ENCODE data around the gene MEGF11. TPM values are rescaled to one million over a fixed set of nuclear protein-coding genes. Genes with fewer than 3 reads are reported as not detected.
"Not testable (repeated sequence)": the region's sequence is repeated elsewhere in the genome, so short reads cannot be mapped to it uniquely, and the experiment has no call there.

MEGF11 gene
- total RNA-seq, 2 experiments from 2014 or later = not detected

GRCh38 chr15:66269326-66270090 is 16.0 kb upstream of the MEGF11 start:
- POLR2A ChIA-PET = no interaction called here
- no peak for DNase-seq
- CTCF ChIA-PET = no interaction called here
- H3K27ac Mint-ChIP-seq = no peak overlapping the region
- peaks cover 13% of the 10 kb centered on the region for H3K27me3 Mint-ChIP-seq (ENCODE audit: low read depth)
- peaks cover 1% of the 10 kb centered on the region for H3K4me1 Mint-ChIP-seq (ENCODE audit: low read depth)
- no peak for ATAC-seq
- H3K36me3 Mint-ChIP-seq (ENCODE audit: low read depth) = no peaks in the 10 kb centered on the region
- no peaks in the 10 kb centered on the region for H3K9me3 Mint-ChIP-seq (ENCODE audit: insufficient read depth)
- no peak overlapping the region for H3K4me3 Mint-ChIP-seq

- Mint-ChIP-seq H3K36me3 (ENCODE audit: low read depth) (peaks cover 2% of the 10 kb centered on the region), H3K9me3 (ENCODE audit: insufficient read depth) (no peaks in the 10 kb centered on the region), H3K27ac (no peak overlapping the region), H3K4me1 (ENCODE audit: low read depth) (no peaks in the 10 kb centered on the region), H3K27me3 (ENCODE audit: low read depth) (peaks cover 28% of the 10 kb centered on the region), H3K4me3 (no peak overlapping the region)
- no peak for ATAC-seq
- CTCF ChIA-PET = no interaction called here
- no peak for DNase-seq
- POLR2A ChIA-PET = no interaction called here
Measured at GRCh38 chr15:66264859-66265513, 11.4 kb upstream of the MEGF11 start.

- CTCF ChIA-PET = interaction anchor here (0.9 kb wide), 1 partner anchor 9 kb away, joined by 3 read pairs; no protein-coding TSS in a partner anchor
- H3K4me1 Mint-ChIP-seq (ENCODE audit: low read depth); H3K9me3 Mint-ChIP-seq (ENCODE audit: insufficient read depth); ATAC-seq; DNase-seq; POLR2A ChIA-PET; H3K36me3 Mint-ChIP-seq (ENCODE audit: low read depth); H3K4me3 Mint-ChIP-seq; H3K27ac Mint-ChIP-seq: not testable (repeated sequence)
- H3K27me3 Mint-ChIP-seq (ENCODE audit: low read depth) = peaks cover 31% of the 10 kb centered on the region
Measured at GRCh38 chr15:66262837-66263236, 9.3 kb upstream of the MEGF11 start.

- Mint-ChIP-seq H3K36me3 (ENCODE audit: low read depth) (peaks cover 2% of the 10 kb centered on the region), H3K4me3 (no peak overlapping the region), H3K9me3 (ENCODE audit: insufficient read depth) (no peaks in the 10 kb centered on the region), H3K4me1 (ENCODE audit: low read depth) (no peaks in the 10 kb centered on the region), H3K27ac (no peak overlapping the region), H3K27me3 (ENCODE audit: low read depth) (peaks cover 41% of the 10 kb centered on the region)
- ChIA-PET CTCF (no interaction called here), POLR2A (no interaction called here)
- ATAC-seq (no peak), DNase-seq (no peak)
Measured at GRCh38 chr15:66261056-66261455, 7.5 kb upstream of the MEGF11 start.

GRCh38 chr15:66256692-66257091 is 3.1 kb upstream of the MEGF11 start:
- CTCF ChIA-PET = no interaction called here
- POLR2A ChIA-PET = interaction anchor here (0.9 kb wide), 1 partner anchor 74 kb away, joined by 3 read pairs; no protein-coding TSS in a partner anchor
- ATAC-seq = no peak

GRCh38 chr15:66254951-66255676 is 1.6 kb upstream of the MEGF11 start:
- H3K27me3 Mint-ChIP-seq (ENCODE audit: low read depth) = peaks cover 67% of the 10 kb centered on the region
- H3K27ac Mint-ChIP-seq = no peak overlapping the region
- DNase-seq (no peak), ATAC-seq (no peak)
- no peak overlapping the region for H3K4me3 Mint-ChIP-seq
- ChIA-PET POLR2A (no interaction called here), CTCF (no interaction called here)
- no peaks in the 10 kb centered on the region for H3K9me3 Mint-ChIP-seq (ENCODE audit: insufficient read depth)
- peaks cover 3% of the 10 kb centered on the region for H3K36me3 Mint-ChIP-seq (ENCODE audit: low read depth)
- H3K4me1 Mint-ChIP-seq (ENCODE audit: low read depth) = peaks cover 24% of the 10 kb centered on the region

More at GRCh38 chr15:66256692-66257091, 3.1 kb upstream of the MEGF11 start:
- DNase-seq = no peak
- no peak overlapping the region for H3K27ac Mint-ChIP-seq
- H3K4me1 Mint-ChIP-seq (ENCODE audit: low read depth) = peaks cover 19% of the 10 kb centered on the region
- H3K27me3 Mint-ChIP-seq (ENCODE audit: low read depth) = peaks cover 60% of the 10 kb centered on the region
- peaks cover 3% of the 10 kb centered on the region for H3K36me3 Mint-ChIP-seq (ENCODE audit: low read depth)
- H3K4me3 Mint-ChIP-seq = no peak overlapping the region
- no peaks in the 10 kb centered on the region for H3K9me3 Mint-ChIP-seq (ENCODE audit: insufficient read depth)

GRCh38 chr15:66254089-66254950 is 770 bp upstream of the MEGF11 start:
- POLR2A ChIA-PET = no interaction called here
- CTCF ChIA-PET = no interaction called here
- H3K27ac Mint-ChIP-seq = no peak overlapping the region
- DNase-seq (no peak), ATAC-seq (no peak)
- H3K4me1 Mint-ChIP-seq (ENCODE audit: low read depth) = peaks cover 24% of the 10 kb centered on the region
- H3K36me3 Mint-ChIP-seq (ENCODE audit: low read depth) = peaks cover 3% of the 10 kb centered on the region
- peak overlapping the region; percentile 65 for H3K4me3 Mint-ChIP-seq
- no peaks in the 10 kb centered on the region for H3K9me3 Mint-ChIP-seq (ENCODE audit: insufficient read depth)
- peaks cover 70% of the 10 kb centered on the region for H3K27me3 Mint-ChIP-seq (ENCODE audit: low read depth)

- peaks cover 75% of the 10 kb centered on the region for H3K27me3 Mint-ChIP-seq (ENCODE audit: low read depth)
- ChIA-PET CTCF (interaction anchor here (0.6 kb wide), 1 partner anchor 39 kb away, joined by 3 read pairs; no protein-coding TSS in a partner anchor), POLR2A (no interaction called here)
- no peaks in the 10 kb centered on the region for H3K9me3 Mint-ChIP-seq (ENCODE audit: insufficient read depth)
- peaks cover 29% of the 10 kb centered on the region for H3K4me1 Mint-ChIP-seq (ENCODE audit: low read depth)
- H3K27ac Mint-ChIP-seq = no peak overlapping the region
- ATAC-seq (peak; percentile 54), DNase-seq (peak; percentile 23)
- H3K4me3 Mint-ChIP-seq = peak overlapping the region; percentile 48
- peaks cover 3% of the 10 kb centered on the region for H3K36me3 Mint-ChIP-seq (ENCODE audit: low read depth)
Measured at GRCh38 chr15:66252685-66253417, 699 bp downstream of the MEGF11 start.

- H3K36me3 Mint-ChIP-seq (ENCODE audit: low read depth) = peaks cover 3% of the 10 kb centered on the region
- ChIA-PET POLR2A (no interaction called here), CTCF (interaction anchor here (0.6 to 1.8 kb wide), 6 partner anchors 18 to 246 kb away, joined by 3 to 6 read pairs (median 4); partner anchors contain the start of genes DIS3L and SNAPC5)
- peaks cover 72% of the 10 kb centered on the region for H3K27me3 Mint-ChIP-seq (ENCODE audit: low read depth)
- DNase-seq = peak; percentile 53
- H3K27ac Mint-ChIP-seq = no peak overlapping the region
- H3K4me1 Mint-ChIP-seq (ENCODE audit: low read depth) = peaks cover 29% of the 10 kb centered on the region
- no peaks in the 10 kb centered on the region for H3K9me3 Mint-ChIP-seq (ENCODE audit: insufficient read depth)
- ATAC-seq = peak; percentile 69
- H3K4me3 Mint-ChIP-seq = peak overlapping the region; percentile 48
Measured at GRCh38 chr15:66251790-66252684, 1.5 kb downstream of the MEGF11 start.

GRCh38 chr15:66251065-66251789 is 2.3 kb downstream of the MEGF11 start:
- no peak for ATAC-seq
- Mint-ChIP-seq H3K9me3 (ENCODE audit: insufficient read depth) (no peaks in the 10 kb centered on the region), H3K27me3 (ENCODE audit: low read depth) (peaks cover 67% of the 10 kb centered on the region)

More at GRCh38 chr15:66251065-66251789, 2.3 kb downstream of the MEGF11 start:
- peaks cover 29% of the 10 kb centered on the region for H3K4me1 Mint-ChIP-seq (ENCODE audit: low read depth)
- no peak overlapping the region for H3K4me3 Mint-ChIP-seq
- no peak for DNase-seq
- ChIA-PET POLR2A (no interaction called here), CTCF (interaction anchor here (0.6 to 1.8 kb wide), 8 partner anchors 17 to 866 kb away, joined by 3 to 6 read pairs (median 4); partner anchors contain the start of genes DIS3L and SNAPC5)
- H3K36me3 Mint-ChIP-seq (ENCODE audit: low read depth) = peaks cover 3% of the 10 kb centered on the region
- H3K27ac Mint-ChIP-seq = no peak overlapping the region

Data from activated CD8-positive, alpha-beta T cell treated with anti-CD3 and anti-CD28 coated beads, Interleukin-2, amount 10 ng/mL, durations not matched to agents 7 days and 5 days (primary cell).